Activated CD8-positive, alpha-beta memory T cell treated with anti-CD3 and anti-CD28 coated beads for 4 hours (primary cell): Measurements from ENCODE around the gene DAB1.

Experiments
- DNase-seq, 2 donors: peaks; one replicate each; pipeline ENCODE4 v3.0.0-alpha.2; 2020; ENCODE audit warnings: low read depth in 2 of 2

The DAB1 gene

GRCh38 chr1:56979986-56980755 lies 443.7 kb downstream of the DAB1 start:
- no peak for DNase-seq

GRCh38 chr1:56978819-56979218 lies 445.0 kb downstream of the DAB1 start:
- DNase-seq = no peak

GRCh38 chr1:56977910-56978309 lies 445.9 kb downstream of the DAB1 start:
- no peak for DNase-seq

GRCh38 chr1:56975446-56975845 lies 448.4 kb downstream of the DAB1 start:
- no peak for DNase-seq

GRCh38 chr1:56973923-56974742 lies 449.7 kb downstream of the DAB1 start:
- no peak for DNase-seq

GRCh38 chr1:56972976-56973375 lies 450.9 kb downstream of the DAB1 start:
- DNase-seq = no peak

GRCh38 chr1:56970280-56970679 lies 453.6 kb downstream of the DAB1 start:
- DNase-seq = no peak

GRCh38 chr1:56968878-56969495 lies 454.9 kb downstream of the DAB1 start:
- DNase-seq = no peak

- no peak for DNase-seq
These were observed 455.7 kb downstream of the DAB1 start for GRCh38 chr1:56967900-56968832.

- DNase-seq = no peak
These were observed 456.5 kb downstream of the DAB1 start for GRCh38 chr1:56967355-56967754.

- no peak for DNase-seq
These were observed 457.2 kb downstream of the DAB1 start for GRCh38 chr1:56966698-56966999.

GRCh38 chr1:56965916-56966697 lies 457.8 kb downstream of the DAB1 start, which contains the start of gene C8B:
Gene C8B (minus strand): TSS chr1:56966015. CDS start chr1:56965948, 67 bp downstream.
- DNase-seq = no peak

- no peak for DNase-seq
These were observed 458.7 kb downstream of the DAB1 start for GRCh38 chr1:56965191-56965590.

- no peak for DNase-seq
These were observed 459.4 kb downstream of the DAB1 start for GRCh38 chr1:56964349-56965017.

- DNase-seq = no peak
These were observed 460.2 kb downstream of the DAB1 start for GRCh38 chr1:56963667-56964066.

GRCh38 chr1:56961426-56961825 lies 462.4 kb downstream of the DAB1 start:
- no peak for DNase-seq

- DNase-seq = no peak
These were observed 465.3 kb downstream of the DAB1 start for GRCh38 chr1:56958526-56958925.

- no peak for DNase-seq
These were observed 465.9 kb downstream of the DAB1 start for GRCh38 chr1:56957931-56958330.

- no peak for DNase-seq
These were observed 469.2 kb downstream of the DAB1 start for GRCh38 chr1:56954664-56955063.

GRCh38 chr1:56953386-56953785 lies 470.5 kb downstream of the DAB1 start:
- no peak for DNase-seq
